GM18907 (cell line): ENCODE results near the gene RAX2.

Source experiments
- ATAC-seq: cut with Tn5 transposase; IDR thresholded peaks from one replicate; pipeline ENCODE4 v1.9.1; 2021; ENCODE audit warnings: mild to moderate bottlenecking, moderate library complexity; ENCODE audit not compliant: unreplicated experiment

RAX2 gene

DNA sequence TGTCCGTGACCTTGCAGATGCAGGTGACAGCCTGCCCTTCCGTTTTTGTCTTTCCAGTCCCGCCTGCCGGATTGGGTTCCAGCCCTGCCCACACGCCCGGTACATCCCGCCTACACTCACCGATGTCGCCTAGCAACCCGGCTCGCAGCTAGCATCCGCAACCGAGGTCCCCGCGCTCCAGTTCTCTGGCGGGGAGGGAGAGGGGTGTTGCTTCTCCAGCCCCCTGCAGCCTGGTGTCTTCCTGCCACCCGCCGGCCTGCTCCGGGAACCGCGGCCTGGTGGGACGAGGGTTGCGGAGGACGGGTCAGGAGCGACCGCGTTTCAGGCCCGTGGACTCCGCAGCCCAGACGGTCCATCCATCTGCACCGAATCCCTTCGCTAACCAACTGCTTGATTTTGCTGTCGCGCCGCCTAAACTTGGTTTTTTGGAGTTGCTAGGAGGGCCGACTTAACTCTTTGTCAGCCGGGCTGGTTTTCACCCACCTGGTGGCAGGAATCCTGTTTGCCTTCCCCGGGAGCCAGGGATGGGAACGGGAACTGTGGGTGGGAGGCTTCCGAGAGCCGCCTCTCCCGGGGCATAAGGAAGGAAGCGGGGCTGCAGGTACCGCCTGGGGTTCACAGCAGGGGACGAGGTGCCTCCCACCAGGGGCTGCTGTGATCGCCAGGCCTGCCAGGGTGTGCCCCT, 29.5 kb upstream of the RAX2 start:
- no peak for ATAC-seq

DNA sequence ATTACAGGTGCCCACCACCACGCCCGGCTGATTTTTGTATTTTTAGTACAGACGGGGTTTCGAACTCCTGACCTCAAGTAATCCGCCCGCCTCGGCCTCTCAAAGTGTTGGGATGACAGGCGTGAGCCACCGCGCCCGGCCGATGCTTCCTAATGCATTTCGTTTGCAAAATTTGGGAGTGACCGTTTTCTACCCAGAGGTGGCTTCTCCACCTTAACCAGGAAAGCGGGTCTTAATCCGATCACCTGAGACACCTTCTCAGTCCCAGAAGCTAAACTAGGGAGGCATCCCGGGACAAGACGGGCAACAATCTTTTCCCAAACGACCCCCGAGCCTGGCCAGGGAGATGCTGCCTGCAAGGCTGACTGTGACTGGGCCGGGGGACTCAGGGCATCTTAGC, 29.0 kb upstream of the RAX2 start:
- ATAC-seq: no peak

DNA sequence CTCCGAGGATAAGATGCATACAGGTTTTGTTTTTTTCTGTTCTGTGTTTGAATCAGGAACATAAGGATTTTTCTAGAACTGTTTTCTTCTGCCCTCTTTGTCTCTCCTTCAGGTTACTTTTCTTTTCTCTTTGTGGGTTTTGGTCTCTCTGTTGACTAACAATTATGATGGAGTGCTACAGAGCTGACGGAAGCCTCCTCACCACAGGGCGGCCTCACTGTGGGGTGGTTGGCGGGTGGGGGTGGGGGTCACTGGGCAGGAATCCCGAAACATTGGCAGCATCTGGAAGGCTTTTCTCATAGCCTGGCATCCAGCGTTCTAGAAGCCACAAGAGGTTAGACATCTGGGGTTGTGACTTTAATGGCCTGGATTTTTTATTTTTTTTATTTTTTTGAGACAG, 26.1 kb upstream of the RAX2 start:
- ATAC-seq: no peak

DNA sequence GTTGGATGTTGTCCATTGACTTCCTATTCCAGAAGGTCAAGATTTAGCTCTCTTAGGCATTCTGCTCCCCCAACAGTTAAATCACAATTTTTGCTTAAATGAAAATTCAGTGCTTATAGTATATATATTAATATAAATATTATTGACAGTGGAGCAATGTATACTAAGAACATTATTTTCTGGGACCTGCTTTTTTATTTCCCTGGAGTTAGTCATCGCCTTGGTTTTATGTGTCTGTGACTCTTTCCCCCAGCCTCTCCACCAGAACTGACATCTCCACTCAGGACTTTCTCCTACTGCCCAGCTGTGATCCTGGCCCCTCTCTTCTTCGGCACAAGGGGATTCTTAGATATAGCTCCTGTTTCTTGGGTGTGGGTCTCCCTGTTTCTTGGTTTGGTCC, 24.3 kb upstream of the RAX2 start:
- no peak for ATAC-seq

DNA sequence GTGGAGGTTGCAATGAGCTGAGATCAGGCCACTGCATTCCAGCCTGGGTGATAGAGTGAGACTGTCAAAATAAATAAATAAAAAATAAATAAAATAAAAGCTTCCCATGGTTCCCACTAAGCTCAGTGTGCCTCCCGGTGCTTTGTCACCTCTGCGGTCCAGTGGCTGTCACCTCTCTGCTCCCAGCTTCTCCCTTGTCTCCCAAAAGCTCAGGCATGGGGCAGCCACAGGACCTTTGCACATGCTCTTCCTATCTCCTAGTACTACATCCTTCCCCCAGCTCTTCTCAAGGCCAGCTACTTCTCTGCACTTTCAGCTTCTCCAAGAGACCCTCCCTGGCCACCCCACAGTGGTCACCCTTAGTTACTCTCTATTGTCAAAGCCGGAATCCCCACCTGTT, 21.8 kb upstream of the RAX2 start:
- ATAC-seq: no peak

DNA sequence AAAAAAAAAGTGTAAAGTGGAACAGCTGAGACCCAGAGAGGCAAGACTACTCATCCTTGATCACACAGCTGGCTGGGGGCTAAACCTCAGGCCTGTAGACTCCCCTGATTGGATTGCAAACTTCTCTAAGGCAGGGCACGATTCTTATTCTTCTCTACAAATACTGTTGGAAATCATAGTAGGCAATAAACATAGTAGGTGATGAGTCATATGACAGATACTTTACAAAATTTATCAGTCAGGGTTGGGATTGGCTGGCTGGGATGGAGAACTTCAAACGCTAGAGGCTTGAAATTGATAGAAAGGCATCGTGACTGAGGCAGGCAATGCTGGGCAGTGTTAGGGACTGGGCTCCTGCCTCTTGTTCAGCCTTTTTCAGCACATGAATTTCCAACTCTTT, 20.1 kb upstream of the RAX2 start:
- no peak for ATAC-seq

DNA sequence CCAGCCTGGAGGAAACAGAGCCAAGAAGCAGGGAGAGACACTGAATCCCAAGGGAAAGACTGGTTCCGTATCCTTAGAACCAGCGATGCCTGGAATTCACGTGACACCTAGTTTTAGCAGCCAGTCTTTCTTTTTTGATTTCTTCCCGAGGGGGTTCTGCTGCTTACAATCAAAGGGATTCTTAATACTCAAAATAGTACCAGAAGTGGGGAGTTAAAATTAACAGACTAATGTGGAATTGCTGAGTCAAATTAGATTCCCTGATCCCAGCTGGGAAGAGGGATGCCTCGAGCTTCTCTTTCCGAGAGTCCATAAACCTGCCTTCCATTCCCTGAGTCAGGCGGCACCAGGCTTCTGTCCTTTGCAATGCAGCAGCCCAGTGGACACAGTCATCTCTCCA, 18.9 kb upstream of the RAX2 start:
- no peak for ATAC-seq

DNA sequence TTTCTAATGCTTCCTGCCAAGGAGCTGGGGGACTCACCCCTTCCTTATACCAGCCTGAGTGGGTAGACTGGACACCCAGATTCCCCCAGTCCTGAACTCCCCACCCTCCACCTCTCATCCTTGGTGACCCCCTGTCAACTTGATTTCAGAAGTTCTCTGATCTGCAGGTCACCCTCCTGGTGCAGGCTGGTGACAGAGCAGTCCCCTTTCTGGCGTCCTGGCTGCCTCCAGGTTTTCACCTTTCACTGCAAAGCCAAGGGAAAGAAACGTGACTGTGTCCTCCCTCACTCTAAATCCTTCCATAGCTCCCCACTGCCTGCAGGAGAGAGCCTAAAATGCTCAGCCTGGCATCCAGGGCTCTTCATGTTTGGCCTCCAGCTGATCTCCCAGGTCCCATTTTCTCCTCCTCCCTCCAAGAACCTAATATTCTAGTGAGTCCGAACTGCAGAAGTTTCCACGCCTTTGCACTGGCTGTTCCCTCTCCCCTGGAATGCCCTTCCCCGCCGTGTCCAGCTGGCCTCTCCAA, 18.2 kb upstream of the RAX2 start:
- ATAC-seq: no peak

DNA sequence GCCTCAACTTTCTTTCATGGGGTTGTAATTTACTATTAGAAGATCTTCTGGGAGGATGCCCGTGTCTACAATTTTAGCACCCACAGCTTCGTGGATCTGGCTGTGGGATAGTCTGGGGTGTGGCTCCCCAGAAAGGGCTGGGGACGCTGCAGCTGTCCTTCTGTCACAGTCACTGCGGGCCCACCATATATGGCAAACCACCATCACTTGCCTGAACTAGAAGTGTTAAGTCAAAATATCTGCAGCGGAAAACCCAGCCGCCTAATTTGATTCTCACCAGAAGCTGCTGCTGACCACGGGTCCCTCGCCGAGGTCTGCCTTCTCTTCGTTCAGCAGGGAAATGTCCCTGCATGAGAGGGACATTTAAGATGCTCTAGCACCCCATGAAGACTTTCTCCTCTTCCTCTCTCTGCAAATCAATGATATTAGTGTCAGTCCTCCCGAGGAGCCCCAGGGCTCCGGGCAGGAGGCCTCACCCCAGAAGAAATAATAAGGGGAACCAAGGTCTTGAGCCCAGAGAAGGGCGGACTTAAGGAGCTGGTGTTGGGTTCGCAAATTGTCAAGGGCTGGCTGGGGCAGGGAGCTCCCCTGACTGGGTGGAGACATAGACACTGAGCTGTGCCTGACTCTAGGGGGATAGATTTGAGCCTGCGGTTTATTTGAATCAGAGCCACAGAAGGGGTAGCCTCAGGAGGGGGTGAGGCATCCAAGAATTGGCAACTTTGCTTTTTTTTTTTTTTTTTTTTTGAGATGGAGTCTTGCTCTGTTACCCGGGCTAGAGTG, 17.2 kb upstream of the RAX2 start:
- ATAC-seq: no peak

DNA sequence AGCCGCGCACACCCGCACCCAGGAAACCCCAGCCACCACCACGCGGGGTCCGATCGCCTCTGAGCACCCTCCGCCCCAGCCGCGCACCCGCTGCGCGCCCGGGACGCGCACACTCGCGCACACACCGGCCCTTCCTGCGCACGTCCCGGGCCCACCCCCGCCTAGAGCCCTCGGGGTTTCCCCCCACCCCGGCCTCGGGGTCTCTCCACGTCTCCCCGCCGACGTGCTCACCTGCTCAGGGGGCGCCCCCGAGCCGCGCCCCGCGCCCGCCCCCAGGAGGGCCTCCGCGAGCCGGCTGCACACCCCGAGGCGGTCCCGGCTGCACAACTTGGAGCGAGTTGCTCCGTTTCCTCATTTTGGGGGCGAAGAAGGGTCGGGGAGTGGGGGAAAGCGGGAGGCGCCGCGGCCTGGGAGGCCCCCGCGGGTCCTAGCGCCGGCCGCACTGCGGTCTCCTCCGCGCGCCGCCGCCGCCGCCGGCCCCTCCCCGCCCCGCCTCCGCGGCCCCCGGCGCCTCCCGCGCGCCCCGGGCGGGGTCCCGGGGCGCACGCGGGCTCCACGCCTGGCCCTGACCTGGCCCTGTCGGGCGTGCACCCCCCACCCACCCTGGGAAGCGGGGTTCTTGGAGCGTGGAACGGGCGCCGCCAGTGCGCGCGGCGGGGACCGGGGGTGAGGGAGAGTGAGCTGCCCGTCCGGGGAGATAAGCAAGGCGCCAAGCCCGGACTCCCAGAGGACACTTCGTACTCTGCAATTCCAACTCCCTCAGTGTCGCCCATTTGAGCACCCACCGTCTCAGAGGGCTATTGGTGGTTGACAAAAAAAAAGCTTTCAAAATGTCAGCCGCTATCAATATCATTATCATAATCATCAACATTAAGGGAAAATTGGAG, 14.2 kb upstream of the RAX2 start, which contains the start of gene MATK:
Gene MATK (minus strand): TSS at position 444 of the 887 bp plus-strand sequence. CDS start 1,246 bp downstream, outside the sequence.
- ATAC-seq: no peak

DNA sequence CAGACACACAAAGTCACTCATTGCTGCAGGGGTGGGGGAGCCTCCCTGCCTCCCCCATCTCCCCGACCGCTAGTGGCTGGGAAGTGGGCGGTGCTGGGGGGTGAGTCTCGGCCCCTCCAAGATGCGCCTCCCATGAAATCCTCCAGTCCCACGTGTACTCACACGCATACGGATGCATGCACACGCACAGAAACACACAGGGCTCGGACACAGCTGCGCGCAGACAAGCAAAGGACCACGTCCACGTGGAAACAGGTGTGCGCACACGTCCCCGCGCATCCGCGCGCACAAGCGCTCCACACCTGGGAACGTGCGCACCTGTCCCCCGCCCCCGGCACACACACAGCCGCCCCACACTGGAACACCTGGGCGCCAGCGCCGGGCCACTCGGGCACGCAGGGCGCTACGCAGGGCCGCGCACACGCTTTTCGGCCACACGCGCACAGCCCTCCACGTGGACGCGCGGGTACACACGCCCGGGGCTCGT, 13.5 kb upstream of the RAX2 start:
- no peak for ATAC-seq

DNA sequence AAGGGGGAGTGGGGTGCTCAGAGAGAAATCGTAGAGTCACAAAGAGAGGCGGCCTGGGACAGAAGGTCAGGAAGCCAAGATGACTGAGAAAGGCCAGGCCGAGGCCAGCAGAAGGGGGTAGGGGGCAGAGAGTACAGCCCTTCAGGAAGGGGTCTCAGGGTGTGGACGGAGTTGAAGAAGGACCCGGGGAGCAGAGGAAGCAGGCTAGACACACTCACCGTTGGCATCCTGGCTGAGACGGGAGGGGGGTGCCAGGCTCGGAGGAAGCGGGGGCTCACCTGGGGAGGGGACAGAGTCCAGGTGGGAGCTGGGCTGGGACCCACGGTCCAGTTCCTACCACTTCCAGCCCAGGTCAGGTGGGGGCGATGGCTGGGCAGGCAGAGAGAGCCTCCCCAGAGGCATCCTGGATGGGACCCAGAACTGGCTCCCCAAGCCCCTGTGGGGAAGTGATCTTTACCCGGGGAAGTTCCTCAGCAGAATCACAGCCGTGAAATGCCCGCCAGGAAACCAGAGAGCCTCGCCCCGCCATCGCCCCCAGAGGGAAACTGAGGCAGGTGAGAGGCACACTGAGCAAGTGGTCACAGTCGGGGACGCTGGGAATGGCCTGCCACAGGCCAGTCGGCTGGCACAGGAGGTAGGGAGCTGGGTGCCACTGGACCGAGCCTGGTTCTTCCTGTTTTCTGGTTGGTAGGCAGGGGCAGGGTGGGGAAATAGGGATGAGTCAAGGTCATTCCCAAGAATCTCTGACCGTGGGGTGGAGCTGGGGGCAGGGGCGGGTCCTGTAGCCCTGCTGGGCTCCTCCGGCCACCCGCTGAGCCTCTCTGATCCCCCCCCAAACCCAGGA, 12.8 kb upstream of the RAX2 start:
- no peak for ATAC-seq

DNA sequence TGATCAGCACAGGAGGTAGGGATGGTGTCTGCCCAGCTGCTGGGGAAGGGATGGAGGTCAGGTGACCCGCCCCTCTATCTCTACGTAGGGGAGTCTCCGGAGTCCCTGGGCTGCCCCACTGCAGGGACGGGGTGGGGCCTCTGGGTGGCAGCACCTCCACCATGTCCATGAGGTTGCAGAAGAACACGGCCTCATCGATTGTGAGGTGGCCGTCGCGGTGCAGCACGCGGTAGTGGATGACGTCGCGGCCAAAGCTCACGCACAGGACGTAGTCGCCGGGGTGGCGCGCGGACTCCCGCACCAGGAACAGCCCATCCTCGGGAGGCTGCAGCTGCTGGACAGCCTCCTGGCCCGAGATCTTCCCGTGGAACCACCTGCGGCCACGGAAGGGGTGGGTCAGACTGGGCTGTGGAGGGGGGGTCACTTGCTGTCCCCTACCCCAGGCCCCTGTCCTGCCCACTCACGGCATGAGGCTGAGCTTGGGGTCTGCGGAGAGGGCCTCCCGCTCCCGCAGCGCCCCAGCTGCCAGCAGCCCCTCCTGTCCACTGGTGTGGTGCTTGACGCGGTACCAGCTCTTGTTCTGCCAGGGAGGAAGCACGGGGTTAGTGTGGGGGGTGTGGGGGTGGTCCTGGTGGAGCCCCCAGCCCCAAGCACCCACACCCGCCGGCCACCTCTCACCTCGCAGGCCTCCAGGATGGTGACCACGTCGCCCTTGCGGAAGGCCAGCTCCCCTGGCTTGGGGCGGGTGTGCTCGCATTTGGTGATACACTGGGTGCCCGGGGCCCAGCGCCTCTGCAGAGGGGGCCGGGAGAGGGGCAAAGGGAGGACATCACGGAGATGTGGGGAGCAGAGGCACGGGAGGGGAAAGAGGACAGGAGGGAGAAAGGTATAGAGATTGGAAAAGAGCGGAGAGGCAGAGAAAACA, 11.9 kb upstream of the RAX2 start:
- no peak for ATAC-seq

DNA sequence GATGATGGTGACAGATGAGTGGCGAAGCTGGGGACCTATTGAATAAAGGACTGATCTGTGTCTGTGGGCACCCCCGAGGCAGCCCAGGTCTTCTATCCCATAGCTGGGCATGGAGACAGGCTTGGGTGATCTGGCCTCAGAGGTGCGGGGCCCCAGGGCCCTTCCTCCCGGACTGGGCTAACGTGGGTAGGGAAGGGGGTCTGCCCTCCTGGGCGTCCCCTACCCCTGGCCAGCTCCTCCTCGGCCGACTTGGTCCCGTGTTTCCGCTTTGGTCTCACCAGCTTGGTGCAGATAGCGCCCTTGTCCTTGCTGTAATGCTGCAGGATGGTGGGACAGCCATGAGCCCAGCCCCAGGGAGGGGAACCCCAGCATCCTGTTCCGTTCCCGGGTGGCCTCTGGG, 10.9 kb upstream of the RAX2 start:
- no peak for ATAC-seq

DNA sequence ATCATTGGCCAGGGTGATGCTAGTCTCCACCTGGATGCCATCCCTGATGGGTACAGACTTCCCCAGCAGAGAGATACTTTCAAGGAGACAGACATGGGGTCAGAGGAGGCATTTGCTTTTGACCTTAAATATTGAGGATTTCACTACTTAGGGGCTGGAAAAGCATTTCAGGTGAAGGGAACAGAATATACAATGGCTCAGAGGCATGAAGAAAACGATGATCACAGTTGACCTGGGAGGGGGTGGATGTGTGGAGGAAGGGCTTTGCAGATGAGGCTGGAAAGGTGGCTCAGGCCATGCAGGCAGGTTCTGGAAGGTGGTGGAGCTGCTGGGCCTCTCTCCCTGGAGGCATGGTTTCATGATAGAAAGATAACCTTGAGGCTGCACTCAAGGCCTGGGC, 10.3 kb upstream of the RAX2 start:
- ATAC-seq: no peak

DNA sequence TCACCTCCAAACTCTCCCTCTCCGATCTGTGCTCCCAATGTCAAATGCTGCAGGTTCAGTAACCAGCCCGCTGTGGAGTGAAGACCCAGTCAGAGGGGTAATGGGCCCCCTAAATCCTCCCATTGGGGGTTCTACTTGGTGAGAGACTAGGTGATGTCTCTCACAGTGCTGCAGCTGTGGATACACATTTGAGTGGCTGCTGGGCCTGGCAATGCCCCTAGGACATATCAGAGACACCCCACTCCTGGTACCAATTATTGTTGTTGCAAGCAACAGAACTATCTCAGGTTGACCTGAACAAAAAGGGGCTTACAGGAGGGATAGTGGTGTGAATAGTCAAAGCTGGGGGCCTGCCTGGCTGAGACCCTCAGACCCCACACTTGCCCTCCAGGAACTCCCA, 9.6 kb upstream of the RAX2 start:
- ATAC-seq: no peak

DNA sequence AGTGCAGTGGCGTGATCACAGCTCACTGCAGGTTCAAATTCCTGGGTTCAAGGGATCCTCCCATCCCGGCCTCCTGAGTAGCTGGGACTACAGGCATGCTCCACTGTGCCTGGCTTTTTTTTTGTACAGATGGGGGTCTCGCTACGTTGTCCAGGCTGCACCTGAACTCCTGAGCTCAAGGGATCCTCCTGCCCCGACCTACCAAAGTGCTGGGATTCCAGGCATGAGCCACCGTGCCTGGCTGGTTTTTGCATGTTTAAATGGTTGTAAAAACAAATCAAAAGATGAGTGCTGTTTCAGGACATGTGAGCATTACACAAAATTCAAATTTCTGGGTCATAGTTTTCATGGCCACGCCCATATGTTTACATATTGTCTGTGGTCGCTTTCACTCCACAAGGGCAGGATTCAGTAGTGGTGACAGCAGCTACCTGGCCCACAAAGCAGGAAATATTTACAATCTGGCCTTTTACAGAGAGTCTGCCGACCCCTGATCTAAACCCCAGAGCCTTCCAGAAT, 8.8 kb upstream of the RAX2 start:
- no peak for ATAC-seq

DNA sequence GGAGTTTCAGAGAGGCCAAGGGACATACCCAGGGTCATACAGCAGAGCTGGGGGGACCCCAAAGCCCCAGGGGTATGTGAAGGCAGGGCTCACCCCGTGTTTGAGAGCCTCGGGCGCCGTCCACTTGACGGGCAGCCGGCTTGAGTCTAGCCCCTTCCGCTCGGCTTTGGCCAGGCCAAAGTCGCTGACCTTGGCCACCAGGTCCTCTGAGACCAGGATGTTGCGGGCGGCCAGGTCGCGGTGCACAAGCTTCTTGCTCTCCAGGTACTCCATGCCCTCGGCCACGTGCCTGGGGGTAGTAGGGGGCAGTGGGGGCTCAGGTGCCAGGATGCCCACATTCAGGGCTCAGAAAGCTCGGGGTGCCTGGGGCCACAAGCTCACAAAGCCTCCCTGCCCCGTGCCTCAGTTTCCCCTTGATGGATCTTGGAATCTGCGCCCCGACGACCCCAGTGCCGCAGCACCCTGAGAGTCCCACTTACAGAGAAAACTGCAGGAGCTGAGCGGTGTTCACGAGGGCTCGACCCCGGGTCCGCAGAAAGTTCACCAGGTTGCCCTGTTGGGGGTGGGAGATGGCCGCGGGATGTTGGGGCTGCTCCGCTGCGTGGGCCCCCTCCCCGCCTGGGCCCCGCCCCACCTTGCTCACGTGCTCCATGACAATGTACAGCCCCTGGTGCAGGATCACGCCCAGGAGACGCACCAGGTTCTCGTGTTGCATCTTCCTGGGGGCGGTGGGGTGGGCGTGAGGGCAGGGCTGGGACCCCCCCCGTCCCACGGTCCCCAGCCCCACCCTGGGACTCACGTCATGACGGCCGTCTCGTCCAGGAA, 7.1 kb upstream of the RAX2 start:
- ATAC-seq: no peak
